Measurements from ENCODE around the gene TNFSF12.

Gene TNFSF12

GRCh38 chr17:7548585-7549400, at the start of gene TNFSF12:
TSS of gene TNFSF12 (plus strand) at chr17:7549058. CDS start at chr17:7549154, 96 bp downstream.
- peak; percentile 25 for DNase-seq

GRCh38 chr17:7499161-7499560, 49.7 kb upstream of the TNFSF12 start:
- DNase-seq: no peak

GRCh38 chr17:7501729-7502128, 47.1 kb upstream of the TNFSF12 start:
- no peak for DNase-seq

GRCh38 chr17:7502171-7502847, 46.5 kb upstream of the TNFSF12 start:
- no peak for DNase-seq

- no peak for DNase-seq
These were observed 45.9 kb upstream of the TNFSF12 start for GRCh38 chr17:7502987-7503386.

GRCh38 chr17:7503521-7503920, 45.3 kb upstream of the TNFSF12 start:
- DNase-seq: no peak

- no peak for DNase-seq
These were observed 40.7 kb upstream of the TNFSF12 start for GRCh38 chr17:7508145-7508544.

- DNase-seq: no peak
These were observed 40.0 kb upstream of the TNFSF12 start for GRCh38 chr17:7508846-7509245.

GRCh38 chr17:7509937-7510336, 38.9 kb upstream of the TNFSF12 start:
- DNase-seq: no peak

- DNase-seq: no peak
These were observed 37.8 kb upstream of the TNFSF12 start for GRCh38 chr17:7511108-7511507.

GRCh38 chr17:7512105-7512504, 36.8 kb upstream of the TNFSF12 start:
- DNase-seq: no peak

- no peak for DNase-seq
These were observed 35.9 kb upstream of the TNFSF12 start for GRCh38 chr17:7512824-7513540.

GRCh38 chr17:7513850-7514419, 34.9 kb upstream of the TNFSF12 start:
- no peak for DNase-seq

- DNase-seq: no peak
These were observed 32.8 kb upstream of the TNFSF12 start for GRCh38 chr17:7515911-7516610.

GRCh38 chr17:7523033-7523432, 25.8 kb upstream of the TNFSF12 start:
- DNase-seq: peak; percentile 29

GRCh38 chr17:7528842-7529241, 20.0 kb upstream of the TNFSF12 start:
- DNase-seq: no peak

- DNase-seq: no peak
These were observed 18.6 kb upstream of the TNFSF12 start for GRCh38 chr17:7530023-7530900.

- no peak for DNase-seq
These were observed 10.8 kb upstream of the TNFSF12 start for GRCh38 chr17:7538050-7538449.

- DNase-seq: no peak
These were observed 9.8 kb upstream of the TNFSF12 start for GRCh38 chr17:7538891-7539545.

- no peak for DNase-seq
These were observed 7.7 kb upstream of the TNFSF12 start for GRCh38 chr17:7541074-7541621.

- DNase-seq: no peak
These were observed 3.9 kb upstream of the TNFSF12 start for GRCh38 chr17:7544911-7545310.

Measured in CD4-positive, alpha-beta T cell treated with Interferon gamma for 1 hour (primary cell).